IMR-90 (cell line): ENCODE results near the gene LOXL3. TPM values are rescaled to one million over a fixed set of nuclear protein-coding genes. Genes with fewer than 3 reads are reported as not detected.

ENCODE experiments used
- ATAC-seq: fragments of 200-7000 bp; cut with Tn5 transposase; 2 replicates; pipeline ENCODE4 v1.9.1; 2020; ENCODE audit warnings: low read depth, mild to moderate bottlenecking, moderate library complexity
- BruUV-seq: library from RNA; stranded (reverse); fragments of 400-500 nt; replicated peaks from 2 replicates; lab custom pipeline; 2021; lab: Mats Ljungman, UMichigan
- CTCF ChIA-PET: fragments of 300-600 bp; formaldehyde crosslinking; extraction: SDS; loops from one replicate; lab custom pipeline; 2021; ENCODE audit warnings: antibody characterized with exemption; lab: Yijun Ruan, JAX
- POLR2A ChIA-PET: fragments of 300-600 bp; sonication (Branson Sonifier 250); formaldehyde crosslinking; loops from one replicate; lab custom pipeline; 2022; ENCODE audit warnings: antibody characterized with exemption; ENCODE audit not compliant: unreplicated experiment; lab: Charles Lee
- DNase-seq: peaks from one replicate; pipeline ENCODE4 v3.0.0; 2013
- H2AFZ ChIP-seq: replicated peaks from 2 replicates; pipeline ENCODE3; 2013; ENCODE audit warnings: low read length, mild to moderate bottlenecking; ENCODE audit not compliant: poor library complexity
- H2AK5ac ChIP-seq: 2 replicates; pipeline ENCODE4 v1.6.1; 2013; ENCODE audit warnings: low read depth, low read length, inconsistent platforms
- H2AK9ac ChIP-seq: replicated peaks from 2 replicates; pipeline ENCODE3; 2013; ENCODE audit warnings: mild to moderate bottlenecking, low read depth, low read length, moderate library complexity; ENCODE audit not compliant: poor library complexity
- H2BK120ac ChIP-seq: 2 replicates; pipeline ENCODE4 v1.6.1; 2013; ENCODE audit warnings: low read depth, low read length, inconsistent platforms
- H2BK15ac ChIP-seq: 3 replicates; pipeline ENCODE4 v1.6.1; 2013; ENCODE audit warnings: low read depth, low read length, inconsistent platforms
- H2BK20ac ChIP-seq: 2 replicates; pipeline ENCODE4 v1.6.1; 2013; ENCODE audit warnings: low read depth, mild to moderate bottlenecking, inconsistent platforms, low read length, moderate library complexity
- H2BK5ac ChIP-seq: 2 replicates; pipeline ENCODE4 v1.6.1; 2013; ENCODE audit warnings: mild to moderate bottlenecking, low read depth, low read length, inconsistent platforms; ENCODE audit not compliant: poor library complexity, severe bottlenecking
- H3K14ac ChIP-seq: replicated peaks from 2 replicates; pipeline ENCODE4 v1.6.1; 2013; ENCODE audit warnings: low read depth, low read length, inconsistent platforms
- H3K18ac ChIP-seq: 2 replicates; pipeline ENCODE4 v1.6.1; 2013; ENCODE audit warnings: low read depth, low read length, control low read depth
- H3K23ac ChIP-seq: 2 replicates; pipeline ENCODE4 v1.6.1; 2013; ENCODE audit warnings: low read depth, low read length, inconsistent platforms
- H3K27ac ChIP-seq: 2 replicates; pipeline ENCODE4 v1.5.1; 2013; ENCODE audit warnings: mild to moderate bottlenecking, control low read depth, low read length; ENCODE audit not compliant: insufficient read depth
- H3K27me3 ChIP-seq: 2 replicates; pipeline ENCODE4 v1.6.1; 2013; ENCODE audit warnings: low read length; ENCODE audit not compliant: control insufficient read depth, insufficient read depth
- H3K36me3 ChIP-seq: 2 replicates; pipeline ENCODE4 v1.6.1; 2013; ENCODE audit warnings: low read length, mixed read lengths; ENCODE audit not compliant: control insufficient read depth, insufficient read depth
- H3K4ac ChIP-seq: 2 replicates; pipeline ENCODE4 v1.6.1; 2013; ENCODE audit warnings: low read depth, low read length, inconsistent platforms
- H3K4me1 ChIP-seq: 2 replicates; pipeline ENCODE4 v1.6.1; 2013; ENCODE audit warnings: low read length, mixed read lengths; ENCODE audit not compliant: control insufficient read depth, insufficient read depth
- H3K4me2 ChIP-seq: 2 replicates; pipeline ENCODE4 v1.6.1; 2013; ENCODE audit warnings: low read depth, mild to moderate bottlenecking, control low read depth, low read length, moderate library complexity
- H3K4me3 ChIP-seq: 2 replicates; pipeline ENCODE4 v1.5.1; 2013; ENCODE audit warnings: low read depth, mild to moderate bottlenecking, control low read depth, low read length, moderate library complexity; ENCODE audit not compliant: insufficient read depth
- H3K56ac ChIP-seq: 2 replicates; pipeline ENCODE4 v1.6.1; 2013; ENCODE audit warnings: low read length, inconsistent platforms; ENCODE audit not compliant: insufficient read depth; ENCODE audit errors: extremely low read depth
- H3K79me1 ChIP-seq, 2 experiments: 2 replicates each; pipeline ENCODE4 v1.6.1; 2013; ENCODE audit warnings: low read length in 2 of 2, inconsistent platforms in 1 of 2, low read depth in 1 of 2
- H3K9ac ChIP-seq: 2 replicates; pipeline ENCODE4 v1.6.1; 2013; ENCODE audit warnings: low read depth, low read length, control low read depth
- H3K9me1 ChIP-seq: 2 replicates; pipeline ENCODE4 v1.6.1; 2013; ENCODE audit warnings: low read length, inconsistent platforms; ENCODE audit not compliant: insufficient read depth
- H3K9me3 ChIP-seq: 2 replicates; pipeline ENCODE4 v1.6.1; 2013; ENCODE audit warnings: low read length; ENCODE audit not compliant: control insufficient read depth, insufficient read depth
- H4K20me1 ChIP-seq: 2 replicates; pipeline ENCODE4 v1.6.1; 2013; ENCODE audit warnings: low read length, inconsistent platforms; ENCODE audit not compliant: insufficient read depth
- H4K5ac ChIP-seq: 2 replicates; pipeline ENCODE4 v1.6.1; 2013; ENCODE audit warnings: mild to moderate bottlenecking, low read depth, low read length, control low read depth
- H4K8ac ChIP-seq, 2 experiments: 2 replicates each; pipeline ENCODE4 v1.6.1; 2013; ENCODE audit warnings: low read depth in 2 of 2, low read length in 2 of 2, control low read depth in 1 of 2, inconsistent platforms in 1 of 2
- H4K91ac ChIP-seq: 2 replicates; pipeline ENCODE4 v1.6.1; 2013; ENCODE audit warnings: low read depth, low read length, inconsistent platforms; ENCODE audit not compliant: insufficient read depth
- BHLHE40 ChIP-seq: fragments of 150-350 bp; IDR thresholded peaks from 2 replicates; pipeline ENCODE4 v1.6.1; 2016; ENCODE audit warnings: mild to moderate bottlenecking, low read depth, low read length
- CEBPB ChIP-seq: IDR thresholded peaks from 2 replicates; pipeline ENCODE4 v1.6.1; 2012; ENCODE audit warnings: low read depth, low read length, improper control_type of control experiment
- CHD1 ChIP-seq: IDR thresholded peaks from 2 replicates; pipeline ENCODE4 v1.6.1; 2012; ENCODE audit warnings: low read depth, low read length, improper control_type of control experiment
- FOS ChIP-seq: fragments of 150-350 bp; IDR thresholded peaks from 2 replicates; pipeline ENCODE4 v1.6.1; 2016; ENCODE audit warnings: low read depth, low read length
- MAFK ChIP-seq: IDR thresholded peaks from 2 replicates; pipeline ENCODE4 v1.6.1; 2012; ENCODE audit warnings: low read depth, low read length, improper control_type of control experiment
- MAZ ChIP-seq: IDR thresholded peaks from 2 replicates; pipeline ENCODE4 v1.6.1; 2012; ENCODE audit warnings: low read depth, mild to moderate bottlenecking, low read length, improper control_type of control experiment, moderate library complexity, borderline replicate concordance
- MXI1 ChIP-seq: IDR thresholded peaks from 2 replicates; pipeline ENCODE4 v1.6.1; 2012; ENCODE audit warnings: low read depth, mild to moderate bottlenecking, low read length, moderate library complexity, borderline replicate concordance
- NFE2L2 ChIP-seq: fragments of 150-350 bp; IDR thresholded peaks from 2 replicates; pipeline ENCODE4 v1.6.1; 2016; ENCODE audit warnings: low read depth, mild to moderate bottlenecking, low read length
- POLR2A ChIP-seq: IDR thresholded peaks from 2 replicates; pipeline ENCODE4 v1.6.1; 2012; ENCODE audit warnings: mild to moderate bottlenecking, low read depth, low read length
- RAD21 ChIP-seq: IDR thresholded peaks from 2 replicates; pipeline ENCODE4 v1.6.1; 2012; ENCODE audit warnings: low read length, improper control_type of control experiment
- RCOR1 ChIP-seq: IDR thresholded peaks from 2 replicates; pipeline ENCODE4 v1.6.1; 2012; ENCODE audit warnings: mild to moderate bottlenecking, low read length, improper control_type of control experiment; ENCODE audit not compliant: insufficient replicate concordance
- SMC3 ChIP-seq: fragments of 150-350 bp; IDR thresholded peaks from 2 replicates; pipeline ENCODE4 v1.6.1; 2016; ENCODE audit warnings: low read depth, mild to moderate bottlenecking, antibody characterized with exemption, low read length, moderate library complexity
- WGBS, 2 experiments: methylation state at CpG; one replicate each; pipeline versions ENCODE4 v1.1.5 to v1.1.7; 2013; ENCODE audit warnings: missing lambda C conversion rate in 2 of 2; ENCODE audit not compliant: insufficient read length in 1 of 2; ENCODE audit errors: extremely low coverage in 2 of 2; 5-methylcytosine and 5-hydroxymethylcytosine counted together
- dilution Hi-C: fragments of 300-500 bp; cut with HindIII; formaldehyde crosslinking; loops from one replicate; pipeline ENCODE4 v1.14.3; 2018; ENCODE audit warnings: low sequenced_read_pairs; ENCODE audit not compliant: unreplicated experiment
- in situ Hi-C: fragments of 300-500 bp; cut with MboI; formaldehyde crosslinking; loops from 3 replicates; pipeline ENCODE4 v1.14.3; 2019; ENCODE audit warnings: low sequenced_read_pairs, inconsistent platforms, mixed read lengths
- intact Hi-C: fragments of 100-400 bp; cut with micrococcal nuclease; formaldehyde crosslinking; loops from 2 replicates; pipeline ENCODE4 v1.10.0; 2022
- polyA plus RNA-seq, 3 experiments: library from polyadenylated mRNA; depleted of rRNA; stranded (reverse); fragments of >200 nt; gene quantifications; 2 replicates each; pipeline ENCODE4 v1.2.3, GENCODE V29; 2012; ENCODE audit warnings: low replicate concordance in 1 of 3
- total RNA-seq: library from RNA; depleted of rRNA; stranded (reverse); fragments of >200 nt; gene quantifications from 2 replicates; pipeline ENCODE4 v1.2.3, GENCODE V29; 2012
- TF ChIP-seq, protein P1 (sequence below): conservative IDR thresholded peaks from 2 replicates; pipeline ENCODE4 v1.5.1; 2012; ENCODE audit warnings: mild to moderate bottlenecking, low read depth, low read length, improper control_type of control experiment
- TF ChIP-seq, protein P2 (sequence below): fragments of 150-350 bp; IDR thresholded peaks from 2 replicates; pipeline ENCODE4 v1.6.1; 2016; ENCODE audit warnings: low read depth, mild to moderate bottlenecking, low read length, moderate library complexity, borderline replicate concordance

LOXL3 gene
- total and polyA plus RNA-seq, 2 of the 4 experiments (the other 2 are of a cell fraction): 17.9 to 23.4 TPM

DNA sequence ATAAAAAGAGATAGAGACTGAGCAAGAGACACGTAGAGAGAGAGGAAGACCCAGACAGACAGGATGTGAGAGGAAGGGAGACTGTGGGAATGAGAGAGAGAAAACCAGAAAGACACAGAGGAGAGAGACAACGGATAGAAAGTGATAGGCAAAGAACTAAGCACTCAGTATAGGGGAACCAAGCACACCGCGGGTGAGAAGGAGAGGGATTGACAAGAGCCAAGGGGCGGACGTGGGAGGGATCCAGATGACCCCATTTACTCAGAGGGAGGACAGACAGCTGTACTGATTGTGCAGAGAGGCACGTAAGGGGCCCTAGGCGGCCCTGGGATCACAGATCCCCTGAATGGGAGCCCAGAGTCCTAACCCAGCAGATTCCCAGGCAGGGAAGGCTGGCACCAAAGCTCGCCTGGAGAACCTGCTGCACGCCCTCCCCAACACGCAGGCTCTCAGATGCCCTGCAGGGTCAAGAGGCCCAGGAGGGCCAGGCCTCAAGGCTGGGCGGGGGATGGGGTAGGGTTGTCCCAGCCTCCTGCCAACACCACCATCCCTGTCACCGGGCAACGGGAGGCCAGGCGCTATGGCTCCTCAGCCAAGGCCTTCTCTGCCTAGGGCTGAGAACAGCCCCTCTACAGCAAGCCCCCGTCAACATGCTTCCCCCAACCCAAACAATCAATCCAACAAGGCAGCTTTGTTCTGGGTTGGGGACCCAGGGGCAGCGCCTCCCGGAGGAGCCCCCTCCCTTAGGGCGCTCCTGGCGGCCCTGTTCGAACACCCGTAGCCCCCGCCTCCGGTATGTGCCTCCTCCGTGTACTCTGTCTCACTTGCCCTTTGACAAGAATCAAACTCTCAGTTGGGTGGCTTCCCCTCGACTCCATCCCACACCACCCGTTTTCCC is 579 bp downstream of the LOXL3 start:
- peak overlapping the region; percentile 97 for H4K5ac ChIP-seq
- H2BK15ac ChIP-seq: peak overlapping the region; percentile 81; the same call in 2 of the 3 replicates
- no peaks in the 10 kb centered on the region; the same call in 1 of the 2 replicates for H4K20me1 ChIP-seq
- peak overlapping the region; percentile 87 for H3K4me2 ChIP-seq
- H3K27me3 ChIP-seq: no peaks in the 10 kb centered on the region
- peak overlapping the region; percentile 87 for H2BK5ac ChIP-seq
- intact Hi-C loops (no loop called here), dilution Hi-C loops (no loop called here), in situ Hi-C loops (no loop called here)
- peaks cover 28% of the 10 kb centered on the region for H3K36me3 ChIP-seq
- peak overlapping the region; percentile 77 for H3K18ac ChIP-seq
- peak overlapping the region; percentile 98 for H3K4ac ChIP-seq
- peak overlapping the region; percentile 97 for H2AK9ac ChIP-seq
- H3K79me1 ChIP-seq: peaks cover 20 to 72% of the 10 kb centered on the region in 2 experiments
- H3K9ac ChIP-seq: peak overlapping the region; percentile 90
- H2AFZ ChIP-seq: peak overlapping the region; percentile 98
- POLR2A ChIA-PET: interaction anchor here (1.5 kb wide), 1 partner anchor 14 kb away, joined by 3 read pairs; no protein-coding TSS in a partner anchor
- peak overlapping the region; percentile 63 for H3K56ac ChIP-seq
- H3K14ac ChIP-seq: peak overlapping the region; percentile 98
- no TSS peak for BruUV-seq
- CTCF ChIA-PET: no interaction called here
- WGBS, 2 experiments: 15% methylated on average over 13 of the region's 27 CpGs; no CpG with 5 or more reads in 1 of the 2 experiments
- H3K9me1 ChIP-seq: peaks cover 16% of the 10 kb centered on the region; the same call in 1 of the 2 replicates
- DNase-seq (no peak), ATAC-seq (peak; percentile 9)
- peak overlapping the region; percentile 84 for H2BK120ac ChIP-seq
- H2BK20ac ChIP-seq: peak overlapping the region; percentile 58
- H4K91ac ChIP-seq: peak overlapping the region; percentile 98
- peak overlapping the region; percentile 94 for H3K23ac ChIP-seq
- peak overlapping the region; percentile 79 to 94 for H4K8ac ChIP-seq
- H2AK5ac ChIP-seq: peak overlapping the region; percentile 90
- peaks cover 24% of the 10 kb centered on the region for H3K4me1 ChIP-seq
- H3K9me3 ChIP-seq: no peaks in the 10 kb centered on the region
- peak overlapping the region; percentile 78 for H3K4me3 ChIP-seq
- peak overlapping the region; percentile 91 for H3K27ac ChIP-seq
- TF ChIP-seq FOS (no peak), CHD1 (no peak), MAZ (no peak), BHLHE40 (no peak), RCOR1 (no peak), MXI1 (no peak), SMC3 (no peak), RAD21 (no peak), CEBPB (no peak), POLR2A (no peak), MAFK (no peak), NFE2L2 (no peak)
- TF ChIP-seq, protein P1, sequence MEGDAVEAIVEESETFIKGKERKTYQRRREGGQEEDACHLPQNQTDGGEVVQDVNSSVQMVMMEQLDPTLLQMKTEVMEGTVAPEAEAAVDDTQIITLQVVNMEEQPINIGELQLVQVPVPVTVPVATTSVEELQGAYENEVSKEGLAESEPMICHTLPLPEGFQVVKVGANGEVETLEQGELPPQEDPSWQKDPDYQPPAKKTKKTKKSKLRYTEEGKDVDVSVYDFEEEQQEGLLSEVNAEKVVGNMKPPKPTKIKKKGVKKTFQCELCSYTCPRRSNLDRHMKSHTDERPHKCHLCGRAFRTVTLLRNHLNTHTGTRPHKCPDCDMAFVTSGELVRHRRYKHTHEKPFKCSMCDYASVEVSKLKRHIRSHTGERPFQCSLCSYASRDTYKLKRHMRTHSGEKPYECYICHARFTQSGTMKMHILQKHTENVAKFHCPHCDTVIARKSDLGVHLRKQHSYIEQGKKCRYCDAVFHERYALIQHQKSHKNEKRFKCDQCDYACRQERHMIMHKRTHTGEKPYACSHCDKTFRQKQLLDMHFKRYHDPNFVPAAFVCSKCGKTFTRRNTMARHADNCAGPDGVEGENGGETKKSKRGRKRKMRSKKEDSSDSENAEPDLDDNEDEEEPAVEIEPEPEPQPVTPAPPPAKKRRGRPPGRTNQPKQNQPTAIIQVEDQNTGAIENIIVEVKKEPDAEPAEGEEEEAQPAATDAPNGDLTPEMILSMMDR: no peak
- TF ChIP-seq, protein P2, sequence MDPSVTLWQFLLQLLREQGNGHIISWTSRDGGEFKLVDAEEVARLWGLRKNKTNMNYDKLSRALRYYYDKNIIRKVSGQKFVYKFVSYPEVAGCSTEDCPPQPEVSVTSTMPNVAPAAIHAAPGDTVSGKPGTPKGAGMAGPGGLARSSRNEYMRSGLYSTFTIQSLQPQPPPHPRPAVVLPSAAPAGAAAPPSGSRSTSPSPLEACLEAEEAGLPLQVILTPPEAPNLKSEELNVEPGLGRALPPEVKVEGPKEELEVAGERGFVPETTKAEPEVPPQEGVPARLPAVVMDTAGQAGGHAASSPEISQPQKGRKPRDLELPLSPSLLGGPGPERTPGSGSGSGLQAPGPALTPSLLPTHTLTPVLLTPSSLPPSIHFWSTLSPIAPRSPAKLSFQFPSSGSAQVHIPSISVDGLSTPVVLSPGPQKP: no peak
